GM12878 (cell line): ENCODE results near the gene OTOG. TPM values are rescaled to one million over a fixed set of nuclear protein-coding genes. Genes with fewer than 3 reads are reported as not detected.

Experiments used
- ATAC-seq: fragments of 200-7000 bp; cut with Tn5 transposase; 3 replicates; pipeline ENCODE4 v1.9.1; 2020; ENCODE audit warnings: mild to moderate bottlenecking, moderate library complexity
- BruUV-seq: library from RNA; stranded (reverse); fragments of 400-500 nt; replicated peaks from 2 replicates; lab custom pipeline; 2021; lab: Mats Ljungman, UMichigan
- CTCF ChIA-PET: fragments of 300-600 bp; sonication (Branson Sonifier 250); formaldehyde crosslinking; extraction: SDS; loops from one replicate; lab custom pipeline; 2021; ENCODE audit warnings: inconsistent platforms; lab: Yijun Ruan, JAX
- POLR2A ChIA-PET: fragments of 350-600 bp; formaldehyde crosslinking; extraction: SDS; loops from one replicate; lab custom pipeline; 2021; ENCODE audit warnings: inconsistent platforms; lab: Charles Lee
- RAD21 ChIA-PET: fragments of 300-600 bp; sonication (Branson Sonifier 250); formaldehyde crosslinking; loops from one replicate; lab custom pipeline; 2023; ENCODE audit warnings: antibody characterized with exemption; ENCODE audit not compliant: unreplicated experiment; lab: Charles Lee
- SMC1A ChIA-PET: fragments of 300-600 bp; sonication (Branson Sonifier 250); formaldehyde crosslinking; loops from one replicate; lab custom pipeline; 2023; ENCODE audit not compliant: unreplicated experiment, uncharacterized antibody; lab: Charles Lee
- DNase-seq: peaks from one replicate; pipeline ENCODE4 v3.0.0-alpha.2; 2011; ENCODE audit warnings: low read depth, low spot score
- FAIRE-seq: peaks from 3 replicates; lab custom pipeline; 2011; peaks lifted over from hg19 to GRCh38; lab: Jason Lieb, UNC
- H2AFZ ChIP-seq: 2 replicates; pipeline ENCODE4 v1.6.0; 2011; ENCODE audit warnings: low read depth, low read length, control low read depth; ENCODE audit not compliant: control insufficient read depth
- H3K27ac ChIP-seq: 2 replicates; pipeline ENCODE4 v1.5.1; 2011; ENCODE audit warnings: control low read depth; ENCODE audit not compliant: control insufficient read depth, insufficient read depth
- H3K27me3 ChIP-seq, 2 experiments: replicated peaks in 1 of 2; 2 replicates each; pipeline versions ENCODE4 v1.6.0 to v1.6.1; 2011; ENCODE audit warnings: low read length in 1 of 2; ENCODE audit not compliant: control insufficient read depth in 2 of 2, insufficient read depth in 2 of 2
- H3K36me3 ChIP-seq, 2 experiments: 2 replicates each; pipeline ENCODE4 v1.5.1; 2011; ENCODE audit warnings: low read length in 1 of 2; ENCODE audit not compliant: control insufficient read depth in 2 of 2, insufficient read depth in 2 of 2
- H3K4me1 ChIP-seq: 2 replicates; pipeline ENCODE4 v1.6.1; 2011; ENCODE audit warnings: mild to moderate bottlenecking, low read length, moderate library complexity, mixed read lengths; ENCODE audit not compliant: control insufficient read depth, insufficient read depth
- H3K4me2 ChIP-seq: 2 replicates; pipeline ENCODE4 v1.6.0; 2011; ENCODE audit warnings: control low read depth; ENCODE audit not compliant: control insufficient read depth, insufficient read depth
- H3K4me3 ChIP-seq: fragments of 200-600 bp; sonication (generic); 2 replicates; pipeline ENCODE4 v1.5.1; 2016
- H3K79me2 ChIP-seq: 2 replicates; pipeline ENCODE4 v1.6.0; 2011; ENCODE audit warnings: low read length; ENCODE audit not compliant: control insufficient read depth, insufficient read depth
- H3K9ac ChIP-seq: 2 replicates; pipeline ENCODE4 v1.8.0; 2011; ENCODE audit warnings: low read length, control low read depth, mixed read lengths; ENCODE audit not compliant: control insufficient read depth, insufficient read depth
- H3K9me3 ChIP-seq: replicated peaks from 3 replicates; pipeline ENCODE4 v1.5.1; 2011; ENCODE audit warnings: mild to moderate bottlenecking, low read length; ENCODE audit not compliant: control insufficient read depth, insufficient read depth
- H4K20me1 ChIP-seq: 2 replicates; pipeline ENCODE4 v1.6.0; 2011; ENCODE audit not compliant: control insufficient read depth, insufficient read depth
- BHLHE40 ChIP-seq, 2 experiments: fragments of 450-650 bp in 1 of 2; IDR thresholded peaks; 2 replicates each; pipeline ENCODE4 v1.6.1; 2011 to 2017; ENCODE audit warnings: low read depth in 2 of 2, borderline replicate concordance in 1 of 2, improper control_type of control experiment in 1 of 2, low read length in 1 of 2, mild to moderate bottlenecking in 1 of 2
- ETV6 ChIP-seq, 2 experiments: fragments of 450-650 bp in 1 of 2; IDR thresholded peaks in 1 of 2; conservative IDR thresholded peaks in 1 of 2; 2 replicates each; pipeline ENCODE4 v1.6.1; 2014; ENCODE audit warnings: antibody characterized with exemption in 1 of 2, borderline replicate concordance in 1 of 2, low read depth in 1 of 2, mild to moderate bottlenecking in 1 of 2, moderate library complexity in 1 of 2
- FOXK2 ChIP-seq: fragments of 450-650 bp; IDR thresholded peaks from 2 replicates; pipeline ENCODE4 v1.6.1; 2017; ENCODE audit warnings: mild to moderate bottlenecking, moderate library complexity
- GABPA ChIP-seq: IDR thresholded peaks from 2 replicates; pipeline ENCODE4 v1.6.1; 2014; ENCODE audit warnings: antibody characterized with exemption, low read depth, mild to moderate bottlenecking, inconsistent platforms
- KDM1A ChIP-seq: fragments of 200-600 bp; sonication (generic); IDR thresholded peaks from 2 replicates; pipeline ENCODE4 v1.6.1; 2016; ENCODE audit warnings: borderline replicate concordance
- KLF5 ChIP-seq: fragments of 450-650 bp; IDR thresholded peaks from 2 replicates; pipeline ENCODE4 v1.6.1; 2014; ENCODE audit warnings: mild to moderate bottlenecking; ENCODE audit not compliant: partially characterized antibody
- MYC ChIP-seq: IDR thresholded peaks from 2 replicates; pipeline ENCODE4 v1.6.1; 2011; ENCODE audit warnings: mild to moderate bottlenecking, low read length, moderate library complexity, inconsistent platforms; ENCODE audit not compliant: insufficient read depth, insufficient replicate concordance, insufficient read length, severe bottlenecking
- POLR2AphosphoS5 ChIP-seq: IDR thresholded peaks from 2 replicates; pipeline ENCODE4 v1.6.1; 2011; ENCODE audit warnings: mild to moderate bottlenecking, low read length, inconsistent platforms
- SMARCA5 ChIP-seq: fragments of 450-650 bp; IDR thresholded peaks from 2 replicates; pipeline ENCODE4 v1.6.1; 2017; ENCODE audit warnings: mild to moderate bottlenecking
- SUPT20H ChIP-seq: IDR thresholded peaks from 2 replicates; pipeline ENCODE4 v1.6.1; 2011; ENCODE audit warnings: low read depth, mild to moderate bottlenecking, low read length, moderate library complexity, borderline replicate concordance; ENCODE audit not compliant: control insufficient read depth
- TAF1 ChIP-seq: IDR thresholded peaks from 2 replicates; pipeline ENCODE4 v1.6.1; 2011; ENCODE audit warnings: mild to moderate bottlenecking, low read depth, low read length, borderline replicate concordance
- ZNF24 ChIP-seq: fragments of 450-650 bp; IDR thresholded peaks from 2 replicates; pipeline ENCODE4 v1.6.1; 2017; ENCODE audit warnings: antibody characterized with exemption, mild to moderate bottlenecking
- WGBS: methylation state at CpG from one replicate; pipeline ENCODE4 v1.1.6; 2016; ENCODE audit warnings: low lambda C conversion rate; ENCODE audit not compliant: insufficient replicate concordance, insufficient coverage; ENCODE audit errors: missing lambda C conversion rate; 5-methylcytosine and 5-hydroxymethylcytosine counted together
- in situ Hi-C: fragments of 300-500 bp; cut with MboI; formaldehyde crosslinking; loops from 9 replicates; pipeline ENCODE4 v1.14.3; 2018; ENCODE audit warnings: mixed read lengths
- intact Hi-C: fragments of 100-400 bp; cut with micrococcal nuclease; formaldehyde crosslinking; loops from one replicate; pipeline ENCODE4 v1.14.2; 2022; ENCODE audit not compliant: unreplicated experiment
- polyA plus RNA-seq, 11 experiments: library from polyadenylated mRNA; depleted of rRNA in 4 of 11; unstranded in 6 of 11; stranded (reverse) in 5 of 11; fragments of >200 nt; fragmentation: Nextera tagmentation in 4 of 11; fragmentation: Illumina TruSeq in 1 of 11; extraction: Ambion mirVana in 4 of 11; extraction: Trizol in 1 of 11; gene quantifications; 1 replicate in 1 of 11; 2 replicates in 10 of 11; pipeline versions ENCODE4 v1.2.1 to v1.2.3, GENCODE V29; 2011 to 2016; ENCODE audit warnings: inconsistent platforms in 2 of 11, missing spikeins in 2 of 11, low read depth in 1 of 11
- total RNA-seq, 4 experiments: library from RNA; depleted of rRNA in 3 of 4; stranded (reverse); fragments of >200 nt in 3 of 4; fragmentation: Illumina TruSeq in 1 of 4; extraction: Trizol in 1 of 4; gene quantifications; 2 replicates each; pipeline versions ENCODE4 v1.2.1 to v1.2.3, GENCODE V29; 2013 to 2021
- TF ChIP-seq, protein P1 (sequence below): fragments of 450-650 bp; IDR thresholded peaks from 2 replicates; pipeline ENCODE4 v1.6.1; 2017; ENCODE audit warnings: borderline replicate concordance
- TF ChIP-seq, protein P2 (sequence below): fragments of 450-650 bp; IDR thresholded peaks from 2 replicates; pipeline ENCODE4 v1.6.1; 2018; ENCODE audit warnings: mild to moderate bottlenecking, low read depth, moderate library complexity; ENCODE audit not compliant: partially characterized antibody

The OTOG gene
- total and polyA plus RNA-seq, 10 of the 15 experiments (the other 5 are each of a cell fraction or from before 2014, with no cell fraction given), result not detected

DNA sequence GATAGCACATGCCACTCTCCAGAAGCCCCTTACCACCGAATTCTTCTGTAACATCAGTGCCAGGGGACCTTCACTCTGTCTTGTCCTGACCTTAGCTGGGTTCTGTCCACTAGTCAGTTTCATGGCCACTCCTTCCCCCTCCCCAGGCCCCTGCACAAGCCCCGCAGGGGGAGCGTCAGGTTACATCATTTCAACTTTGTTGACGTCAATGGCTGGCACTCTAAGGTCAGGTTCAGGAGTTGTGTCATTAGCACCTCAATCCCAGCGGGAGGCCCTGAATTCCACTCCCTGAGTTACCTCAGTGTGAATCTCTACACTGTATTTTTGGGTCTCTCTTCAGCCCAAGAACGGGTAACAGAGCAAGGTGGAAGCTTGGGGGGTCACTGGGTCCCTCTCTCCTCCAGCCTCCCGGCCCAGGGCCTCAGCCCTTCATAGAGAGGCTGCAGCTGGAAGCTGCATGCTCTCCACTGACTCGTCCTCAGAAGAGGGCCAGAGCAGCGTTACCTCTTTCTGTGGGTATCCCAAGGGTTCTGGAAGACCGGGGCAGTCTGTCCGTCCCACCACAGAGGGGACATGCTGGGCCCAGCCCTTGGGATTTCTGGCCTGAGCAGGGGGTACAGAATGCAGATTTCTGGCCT, 13.2 kb upstream of the OTOG start (continued):
- no peak for TF ChIP-seq BHLHE40 (IDR thresholded peaks at IDR 0.05; ENCODE audit: borderline replicate concordance in 1 of 2, low read depth in 2 of 2, low read length in 1 of 2)
- TF ChIP-seq, all 136 proteins: peak for 0

DNA sequence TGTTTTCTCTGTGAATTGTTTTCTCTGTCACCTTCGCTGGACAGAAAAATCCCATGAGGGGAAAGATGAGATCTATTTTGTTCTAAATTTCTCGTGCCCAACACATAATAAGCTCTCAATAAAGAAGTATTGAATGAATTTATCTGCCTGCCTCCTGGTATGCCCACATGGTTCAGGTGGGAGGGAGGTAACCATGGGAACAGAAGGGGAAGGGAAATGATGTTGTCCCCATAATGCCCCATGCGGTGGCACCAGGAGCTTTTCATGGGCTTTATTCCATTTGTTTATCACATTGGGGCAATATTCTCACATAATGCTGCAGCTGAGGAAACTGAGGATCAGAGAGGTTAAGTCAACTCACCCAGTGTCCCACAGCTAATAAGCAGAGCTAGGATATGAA, 11.6 kb upstream of the OTOG start:
- no TSS peak for BruUV-seq
- no peak overlapping the region for H3K4me3 ChIP-seq
- no peaks in the 10 kb centered on the region for H3K9me3 ChIP-seq
- H3K36me3 ChIP-seq, result no peaks in the 10 kb centered on the region
- no peak for DNase-seq
- WGBS, result 29% methylated on average over 3 of the region's 3 CpGs
- RAD21 ChIA-PET, result no interaction called here
- no peaks in the 10 kb centered on the region for H3K79me2 ChIP-seq
- SMC1A ChIA-PET, result no interaction called here
- POLR2A ChIA-PET, result no interaction called here
- no peak overlapping the region for H3K27ac ChIP-seq
- H2AFZ ChIP-seq, result no peak overlapping the region
- TF ChIP-seq TAF1 (no peak), FOXK2 (no peak), POLR2AphosphoS5 (no peak), GABPA (no peak), KLF5 (no peak), ZNF24 (no peak), MYC (no peak), SUPT20H (no peak), ETV6 (conservative IDR thresholded peaks at IDR 0.05 in 1 of 2, IDR thresholded peaks at IDR 0.05 in 1 of 2; ENCODE audit: borderline replicate concordance in 1 of 2, low read depth in 1 of 2) (no peak), SMARCA5 (no peak), KDM1A (no peak)
- TF ChIP-seq, protein P1, sequence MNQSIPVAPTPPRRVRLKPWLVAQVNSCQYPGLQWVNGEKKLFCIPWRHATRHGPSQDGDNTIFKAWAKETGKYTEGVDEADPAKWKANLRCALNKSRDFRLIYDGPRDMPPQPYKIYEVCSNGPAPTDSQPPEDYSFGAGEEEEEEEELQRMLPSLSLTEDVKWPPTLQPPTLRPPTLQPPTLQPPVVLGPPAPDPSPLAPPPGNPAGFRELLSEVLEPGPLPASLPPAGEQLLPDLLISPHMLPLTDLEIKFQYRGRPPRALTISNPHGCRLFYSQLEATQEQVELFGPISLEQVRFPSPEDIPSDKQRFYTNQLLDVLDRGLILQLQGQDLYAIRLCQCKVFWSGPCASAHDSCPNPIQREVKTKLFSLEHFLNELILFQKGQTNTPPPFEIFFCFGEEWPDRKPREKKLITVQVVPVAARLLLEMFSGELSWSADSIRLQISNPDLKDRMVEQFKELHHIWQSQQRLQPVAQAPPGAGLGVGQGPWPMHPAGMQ, result no peak
- TF ChIP-seq, protein P2, sequence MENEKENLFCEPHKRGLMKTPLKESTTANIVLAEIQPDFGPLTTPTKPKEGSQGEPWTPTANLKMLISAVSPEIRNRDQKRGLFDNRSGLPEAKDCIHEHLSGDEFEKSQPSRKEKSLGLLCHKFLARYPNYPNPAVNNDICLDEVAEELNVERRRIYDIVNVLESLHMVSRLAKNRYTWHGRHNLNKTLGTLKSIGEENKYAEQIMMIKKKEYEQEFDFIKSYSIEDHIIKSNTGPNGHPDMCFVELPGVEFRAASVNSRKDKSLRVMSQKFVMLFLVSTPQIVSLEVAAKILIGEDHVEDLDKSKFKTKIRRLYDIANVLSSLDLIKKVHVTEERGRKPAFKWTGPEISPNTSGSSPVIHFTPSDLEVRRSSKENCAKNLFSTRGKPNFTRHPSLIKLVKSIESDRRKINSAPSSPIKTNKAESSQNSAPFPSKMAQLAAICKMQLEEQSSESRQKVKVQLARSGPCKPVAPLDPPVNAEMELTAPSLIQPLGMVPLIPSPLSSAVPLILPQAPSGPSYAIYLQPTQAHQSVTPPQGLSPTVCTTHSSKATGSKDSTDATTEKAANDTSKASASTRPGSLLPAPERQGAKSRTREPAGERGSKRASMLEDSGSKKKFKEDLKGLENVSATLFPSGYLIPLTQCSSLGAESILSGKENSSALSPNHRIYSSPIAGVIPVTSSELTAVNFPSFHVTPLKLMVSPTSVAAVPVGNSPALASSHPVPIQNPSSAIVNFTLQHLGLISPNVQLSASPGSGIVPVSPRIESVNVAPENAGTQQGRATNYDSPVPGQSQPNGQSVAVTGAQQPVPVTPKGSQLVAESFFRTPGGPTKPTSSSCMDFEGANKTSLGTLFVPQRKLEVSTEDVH, result no peak
- H3K27me3 ChIP-seq, result peaks cover 0 to 4% of the 10 kb centered on the region in 2 experiments; a peak in 2 of 4 replicates
- H3K9ac ChIP-seq, result no peak overlapping the region
- FAIRE-seq, result no peak
- H4K20me1 ChIP-seq, result no peaks in the 10 kb centered on the region
- no peak overlapping the region for H3K4me2 ChIP-seq
- CTCF ChIA-PET, result interaction anchor here (0.6 kb wide), 1 partner anchor 9 kb away, joined by 3 read pairs; no protein-coding TSS in a partner anchor
- in situ Hi-C loops, result no loop called here
- ATAC-seq, result no peak
- intact Hi-C loops, result no loop called here
- H3K4me1 ChIP-seq, result no peaks in the 10 kb centered on the region
